Panc1 (cell line): ENCODE results near the gene CRK.
"Not testable (repeated sequence)": the region's sequence is repeated elsewhere in the genome, so short reads cannot be mapped to it uniquely, and the experiment has no call there.

Source experiments
- CTCF ChIP-seq: fragments of 450-650 bp; IDR thresholded peaks from 2 replicates; pipeline ENCODE4 v1.5.1; 2017; ENCODE audit warnings: mild to moderate bottlenecking
- POLR2AphosphoS5 ChIP-seq: IDR thresholded peaks from 2 replicates; pipeline ENCODE4 v1.6.1; 2012; ENCODE audit warnings: mild to moderate bottlenecking, low read depth, low read length, moderate library complexity

- not testable (repeated sequence) for TF ChIP-seq CTCF, POLR2AphosphoS5
These were observed 77.6 kb downstream of the CRK start for GRCh38 chr17:1378476-1378860.
